Osteocyte (in vitro differentiated cells): ENCODE results near the gene COCH. TPM values are rescaled to one million over a fixed set of nuclear protein-coding genes. Genes with fewer than 3 reads are reported as not detected.
A peak's percentile ranks its signal among the peaks of the same experiment; 100 is the strongest.

Source experiments
- DNase-seq: peaks from one replicate; pipeline ENCODE4 v3.0.0; 2021; ENCODE audit warnings: mixed read lengths; ENCODE audit not compliant: unreplicated experiment; ENCODE audit errors: extremely low spot score
- H3K27ac Mint-ChIP-seq: one replicate; pipeline ENCODE4 v1.8.0; 2021; ENCODE audit warnings: mild to moderate bottlenecking, mixed read lengths; ENCODE audit not compliant: unreplicated experiment
- H3K27me3 Mint-ChIP-seq: one replicate; pipeline ENCODE4 v1.8.0; 2021; ENCODE audit warnings: mixed read lengths; ENCODE audit not compliant: unreplicated experiment
- H3K36me3 Mint-ChIP-seq: one replicate; pipeline ENCODE4 v1.8.0; 2021; ENCODE audit warnings: mixed read lengths; ENCODE audit not compliant: unreplicated experiment
- H3K4me1 Mint-ChIP-seq: one replicate; pipeline ENCODE4 v1.8.0; 2021; ENCODE audit warnings: mixed read lengths; ENCODE audit not compliant: unreplicated experiment
- H3K4me3 Mint-ChIP-seq: one replicate; pipeline ENCODE4 v1.8.0; 2021; ENCODE audit warnings: mild to moderate bottlenecking, moderate library complexity, mixed read lengths; ENCODE audit not compliant: unreplicated experiment
- H3K9me3 Mint-ChIP-seq: one replicate; pipeline ENCODE4 v1.8.0; 2021; ENCODE audit warnings: mixed read lengths; ENCODE audit not compliant: unreplicated experiment
- total RNA-seq: library from RNA; stranded (reverse); gene quantifications from 2 replicates; pipeline ENCODE4 v1.2.1, GENCODE V29; 2021
- TF ChIP-seq, protein P1 (sequence below): fragments of 200-600 bp; sonication (generic); IDR thresholded peaks from 2 replicates; pipeline ENCODE4 v1.5.0; 2021; ENCODE audit warnings: antibody characterized with exemption, mild to moderate bottlenecking, moderate library complexity

Gene COCH
- total RNA-seq, 1 donor from 2014 or later, result 6.0 TPM

DNA sequence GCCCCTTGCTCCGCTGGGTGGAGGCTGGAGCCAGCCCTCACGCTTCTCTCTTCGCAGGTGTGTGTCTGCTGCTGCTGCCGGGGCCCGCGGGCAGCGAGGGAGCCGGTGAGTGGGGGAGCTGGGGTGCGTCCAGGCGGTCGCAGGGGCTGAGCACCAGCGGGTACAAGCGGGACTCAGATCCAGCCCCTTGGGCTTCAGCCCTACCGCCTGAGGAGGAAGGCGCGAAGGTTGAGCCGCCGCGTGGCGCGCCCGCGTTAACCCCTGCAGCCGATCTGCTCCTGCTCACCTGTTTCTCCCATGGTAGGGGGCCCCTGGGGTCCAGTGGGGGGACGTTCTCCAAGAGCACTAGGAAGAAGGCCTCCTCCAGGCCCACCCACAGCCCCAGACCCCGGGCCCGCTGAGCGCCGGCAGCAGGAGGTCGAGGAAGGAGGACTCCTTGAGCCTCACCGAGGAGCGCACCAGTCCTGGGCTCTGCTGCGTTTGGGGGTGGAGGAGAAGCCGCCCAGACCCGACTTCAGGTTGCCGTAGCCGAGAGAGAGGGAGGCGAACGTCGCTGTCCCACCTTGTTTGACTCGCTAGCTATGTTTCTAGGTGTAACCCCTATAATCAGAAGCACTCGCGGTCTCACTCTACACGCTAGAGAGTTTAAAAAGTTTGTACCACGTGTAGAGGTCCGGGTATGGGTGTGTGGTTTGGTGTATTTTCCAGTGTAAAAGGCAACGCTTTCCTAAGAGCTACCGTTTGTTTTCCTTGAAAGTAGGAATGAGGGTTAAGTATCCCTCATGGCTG is 834 bp downstream of the COCH start:
- TF ChIP-seq, protein P1, sequence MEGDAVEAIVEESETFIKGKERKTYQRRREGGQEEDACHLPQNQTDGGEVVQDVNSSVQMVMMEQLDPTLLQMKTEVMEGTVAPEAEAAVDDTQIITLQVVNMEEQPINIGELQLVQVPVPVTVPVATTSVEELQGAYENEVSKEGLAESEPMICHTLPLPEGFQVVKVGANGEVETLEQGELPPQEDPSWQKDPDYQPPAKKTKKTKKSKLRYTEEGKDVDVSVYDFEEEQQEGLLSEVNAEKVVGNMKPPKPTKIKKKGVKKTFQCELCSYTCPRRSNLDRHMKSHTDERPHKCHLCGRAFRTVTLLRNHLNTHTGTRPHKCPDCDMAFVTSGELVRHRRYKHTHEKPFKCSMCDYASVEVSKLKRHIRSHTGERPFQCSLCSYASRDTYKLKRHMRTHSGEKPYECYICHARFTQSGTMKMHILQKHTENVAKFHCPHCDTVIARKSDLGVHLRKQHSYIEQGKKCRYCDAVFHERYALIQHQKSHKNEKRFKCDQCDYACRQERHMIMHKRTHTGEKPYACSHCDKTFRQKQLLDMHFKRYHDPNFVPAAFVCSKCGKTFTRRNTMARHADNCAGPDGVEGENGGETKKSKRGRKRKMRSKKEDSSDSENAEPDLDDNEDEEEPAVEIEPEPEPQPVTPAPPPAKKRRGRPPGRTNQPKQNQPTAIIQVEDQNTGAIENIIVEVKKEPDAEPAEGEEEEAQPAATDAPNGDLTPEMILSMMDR, result no peak
- no peak for DNase-seq
- Mint-ChIP-seq H3K4me1 (peaks cover 8% of the 10 kb centered on the region), H3K27ac (no peak overlapping the region), H3K9me3 (no peaks in the 10 kb centered on the region), H3K36me3 (no peaks in the 10 kb centered on the region), H3K4me3 (peak overlapping the region; percentile 75), H3K27me3 (peaks cover 34% of the 10 kb centered on the region)

DNA sequence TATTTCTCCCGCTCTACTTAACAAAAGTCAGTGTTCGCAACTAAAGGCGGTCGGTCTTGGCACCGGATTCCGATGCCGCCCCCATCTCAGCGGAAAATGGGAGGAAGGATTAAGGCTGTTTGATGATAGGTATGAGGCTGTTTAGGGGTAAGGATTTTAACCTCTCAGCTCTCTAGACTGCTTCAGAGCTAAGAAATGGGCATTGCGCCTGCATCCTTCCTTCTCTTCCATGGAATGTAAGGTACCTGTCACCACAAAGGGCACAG is 1.4 kb downstream of the COCH start:
- peaks cover 30% of the 10 kb centered on the region for H3K27me3 Mint-ChIP-seq
- H3K36me3 Mint-ChIP-seq, result no peaks in the 10 kb centered on the region
- DNase-seq, result no peak
- peaks cover 8% of the 10 kb centered on the region for H3K4me1 Mint-ChIP-seq
- H3K4me3 Mint-ChIP-seq, result peak overlapping the region; percentile 75
- TF ChIP-seq, protein P1, result no peak
- no peak overlapping the region for H3K27ac Mint-ChIP-seq
- no peaks in the 10 kb centered on the region for H3K9me3 Mint-ChIP-seq

DNA sequence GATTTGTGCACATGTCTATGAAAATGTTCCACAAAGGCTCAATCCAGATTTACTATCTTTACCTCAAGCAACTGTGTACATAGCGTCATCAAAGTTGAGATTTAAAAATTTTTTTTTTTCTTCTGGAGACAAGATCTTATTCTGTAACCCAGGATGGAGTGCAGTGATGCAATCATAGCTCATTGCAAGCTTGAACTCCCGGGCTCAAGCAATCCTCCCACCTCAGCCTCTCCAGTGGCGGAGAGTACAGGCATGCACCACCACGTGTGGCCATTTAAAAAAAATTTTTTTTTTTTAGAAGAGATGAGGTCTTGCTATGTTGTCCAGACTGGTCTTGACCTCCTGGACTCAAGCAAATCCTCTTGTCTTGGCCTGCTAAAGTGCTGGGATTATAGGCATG is 2.3 kb downstream of the COCH start:
- H3K36me3 Mint-ChIP-seq, result no peaks in the 10 kb centered on the region
- no peak for DNase-seq
- H3K27ac Mint-ChIP-seq, result no peak overlapping the region
- no peak overlapping the region for H3K4me3 Mint-ChIP-seq
- peaks cover 29% of the 10 kb centered on the region for H3K27me3 Mint-ChIP-seq
- no peaks in the 10 kb centered on the region for H3K9me3 Mint-ChIP-seq
- peaks cover 8% of the 10 kb centered on the region for H3K4me1 Mint-ChIP-seq
- TF ChIP-seq, protein P1, result no peak

DNA sequence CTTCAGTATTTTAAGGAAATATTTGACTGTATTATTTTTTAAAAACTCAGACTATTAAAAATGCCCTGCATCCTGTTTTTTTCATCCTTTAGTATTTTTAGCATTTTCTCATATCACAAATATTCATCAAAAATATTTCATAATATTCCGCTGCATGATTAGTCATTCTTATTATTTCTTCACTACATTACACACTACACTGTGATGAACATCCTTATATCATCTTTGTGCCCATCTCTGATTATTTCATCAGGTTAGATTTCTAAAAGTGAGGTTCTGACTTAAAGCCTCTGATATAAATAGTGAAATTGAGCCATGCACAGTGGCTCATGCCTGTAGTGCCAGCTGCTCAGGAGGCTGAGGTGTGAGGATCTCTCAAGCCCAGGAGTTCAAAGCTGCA is 8.1 kb downstream of the COCH start:
- no peaks in the 10 kb centered on the region for H3K9me3 Mint-ChIP-seq
- H3K4me1 Mint-ChIP-seq, result no peaks in the 10 kb centered on the region
- no peak overlapping the region for H3K27ac Mint-ChIP-seq
- peaks cover 1% of the 10 kb centered on the region for H3K27me3 Mint-ChIP-seq
- no peaks in the 10 kb centered on the region for H3K36me3 Mint-ChIP-seq
- TF ChIP-seq, protein P1, result no peak
- H3K4me3 Mint-ChIP-seq, result no peak overlapping the region
- DNase-seq, result no peak

DNA sequence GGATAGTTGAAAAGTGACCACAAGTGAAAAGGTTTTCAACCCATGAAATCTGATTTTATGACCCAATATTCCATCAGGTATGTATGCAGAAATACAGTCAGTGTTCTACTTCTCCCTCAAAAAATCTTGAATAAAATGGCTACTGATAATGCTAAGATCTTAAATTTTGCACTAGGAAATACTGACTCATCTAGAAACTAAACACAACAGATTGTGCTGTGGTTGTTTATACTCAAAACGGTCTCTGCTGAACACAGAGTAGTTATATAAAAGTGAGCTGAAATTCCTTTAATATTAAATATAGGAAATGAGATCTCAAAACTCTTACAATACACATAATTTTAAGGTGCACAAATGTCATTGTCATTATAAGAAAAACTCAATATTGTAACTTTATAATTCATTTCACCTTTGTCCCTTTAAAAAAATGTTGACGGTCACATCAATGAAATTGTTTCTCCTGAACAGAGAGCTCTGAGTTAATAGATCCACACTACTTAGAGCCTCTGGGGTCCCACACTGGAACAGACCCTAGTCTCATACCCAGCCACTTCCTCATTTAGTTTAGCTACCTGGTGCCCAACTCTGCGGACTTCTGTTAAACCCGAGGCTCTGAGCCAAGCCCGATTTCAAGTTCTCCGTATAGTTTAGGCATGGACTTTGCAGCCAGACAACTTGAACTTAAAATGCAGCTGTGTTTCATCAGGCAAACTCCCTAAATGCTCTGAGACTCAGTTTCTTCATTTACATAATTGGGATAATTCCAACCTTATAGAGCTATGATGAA is 9.3 kb downstream of the COCH start:
- no peaks in the 10 kb centered on the region for H3K4me1 Mint-ChIP-seq
- TF ChIP-seq, protein P1, result no peak
- no peaks in the 10 kb centered on the region for H3K9me3 Mint-ChIP-seq
- no peaks in the 10 kb centered on the region for H3K36me3 Mint-ChIP-seq
- no peak overlapping the region for H3K4me3 Mint-ChIP-seq
- DNase-seq, result no peak
- no peaks in the 10 kb centered on the region for H3K27me3 Mint-ChIP-seq
- no peak overlapping the region for H3K27ac Mint-ChIP-seq
